Body of pancreas (tissue), 4 donors: ENCODE results near the gene MMP23B.
"Not testable (repeated sequence)": the region's sequence is repeated elsewhere in the genome, so short reads cannot be mapped to it uniquely, and the experiment has no call there.

ENCODE experiments used
- CTCF ChIP-seq, 7 experiments: fragments of 450-650 bp in 4 of 7; fragments of 200-600 bp in 3 of 7; sonication (generic) in 3 of 7; IDR thresholded peaks; one replicate each; pipeline ENCODE4 v1.5.1; 2016 to 2019; ENCODE audit warnings: antibody characterized with exemption in 7 of 7
- POLR2A ChIP-seq, 3 donors: fragments of 450-650 bp; IDR thresholded peaks; one replicate each; pipeline ENCODE4 v1.6.1; 2016; ENCODE audit warnings: antibody characterized with exemption in 3 of 3, mild to moderate bottlenecking in 2 of 3

DNA sequence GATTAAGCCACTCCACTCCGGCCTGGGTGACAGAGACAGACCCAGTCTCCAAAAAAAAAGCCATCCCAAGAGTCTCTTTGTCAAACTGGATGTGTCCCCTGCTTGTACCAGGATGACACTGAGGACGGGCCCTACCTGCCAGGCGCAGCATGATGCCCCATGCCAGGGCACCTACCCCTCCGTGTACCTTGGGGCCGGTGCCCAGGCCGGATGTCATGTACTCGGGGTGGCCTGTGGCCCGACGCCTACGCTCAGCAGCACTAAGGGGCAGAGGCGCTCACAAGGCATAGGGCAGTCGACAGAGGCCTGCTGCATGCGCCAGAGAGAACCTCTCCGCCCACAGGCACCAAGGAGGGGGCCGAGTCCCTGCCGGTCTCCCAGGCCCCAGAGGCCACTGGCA, 7.4 kb downstream of the MMP23B start:
- TF ChIP-seq CTCF, POLR2A (IDR thresholded peaks at IDR 0.05): not testable (repeated sequence)
